Osteoblast (primary cell): ENCODE measurements around the gene TBL1X. TPM values are rescaled to one million over a fixed set of nuclear protein-coding genes. Genes with fewer than 3 reads are reported as not detected.

ENCODE experiments used
- DNase-seq: peaks from one replicate; pipeline ENCODE4 v3.0.0; 2011; ENCODE audit warnings: low spot score, mixed read lengths; ENCODE audit not compliant: insufficient read length; ENCODE audit errors: missing footprints
- H2AFZ ChIP-seq: 2 replicates; pipeline ENCODE4 v1.6.0; 2011; ENCODE audit warnings: mild to moderate bottlenecking, low read length
- H3K27ac ChIP-seq: 2 replicates; pipeline ENCODE4 v1.5.1; 2011; ENCODE audit warnings: mild to moderate bottlenecking, low read depth, low read length, moderate library complexity
- H3K27me3 ChIP-seq: 2 replicates; pipeline ENCODE4 v1.6.0; 2012; ENCODE audit warnings: mild to moderate bottlenecking, control low read depth, inconsistent platforms, low read length, moderate library complexity; ENCODE audit not compliant: insufficient read depth
- H3K36me3 ChIP-seq: 2 replicates; pipeline ENCODE4 v1.5.1; 2011; ENCODE audit warnings: mild to moderate bottlenecking, low read length, control low read depth, moderate library complexity; ENCODE audit not compliant: insufficient read depth
- H3K4me1 ChIP-seq: 2 replicates; pipeline ENCODE4 v1.5.1; 2011; ENCODE audit warnings: mild to moderate bottlenecking, low read length, control low read depth, moderate library complexity; ENCODE audit not compliant: insufficient read depth
- H3K4me2 ChIP-seq: 2 replicates; pipeline ENCODE4 v1.6.0; 2011; ENCODE audit warnings: mild to moderate bottlenecking, low read length; ENCODE audit not compliant: insufficient read depth
- H3K4me3 ChIP-seq: fragments of 200-600 bp; sonication (generic); 3 replicates; pipeline ENCODE4 v1.5.1; 2012; ENCODE audit warnings: mild to moderate bottlenecking, low read length, inconsistent platforms; ENCODE audit not compliant: insufficient read depth
- H3K79me2 ChIP-seq: 2 replicates; pipeline ENCODE4 v1.6.0; 2012; ENCODE audit warnings: mild to moderate bottlenecking, low read length, control low read depth, inconsistent platforms; ENCODE audit not compliant: insufficient read depth
- H3K9me3 ChIP-seq: 2 replicates; pipeline ENCODE4 v1.5.1; 2011; ENCODE audit warnings: low read depth, low read length, control low read depth
- H4K20me1 ChIP-seq: 2 replicates; pipeline ENCODE4 v1.6.0; 2012; ENCODE audit warnings: mild to moderate bottlenecking, low read length, control low read depth; ENCODE audit not compliant: insufficient read depth
- CTCF ChIP-seq: IDR thresholded peaks from 2 replicates; pipeline ENCODE4 v1.5.1; 2011; ENCODE audit warnings: mild to moderate bottlenecking, low read depth, low read length, moderate library complexity; ENCODE audit errors: extremely low read depth
- total RNA-seq: library from RNA; depleted of rRNA; stranded (reverse); fragments of >200 nt; gene quantifications from 2 replicates; pipeline ENCODE4 v1.2.3, GENCODE V29; 2012

TBL1X gene
- total RNA-seq, 1 donor: 15.2 TPM

GRCh38 chrX:9683350-9683749 lies 218.5 kb downstream of the TBL1X start:
- TF ChIP-seq CTCF: no peak
- no peaks in the 10 kb centered on the region for H3K27me3 ChIP-seq
- H2AFZ ChIP-seq: no peak overlapping the region
- H3K4me1 ChIP-seq: no peaks in the 10 kb centered on the region
- H3K36me3 ChIP-seq: no peaks in the 10 kb centered on the region
- H3K4me3 ChIP-seq: no peak overlapping the region
- H3K9me3 ChIP-seq: no peaks in the 10 kb centered on the region
- no peak overlapping the region for H3K4me2 ChIP-seq
- H3K79me2 ChIP-seq: no peaks in the 10 kb centered on the region
- no peak overlapping the region for H3K27ac ChIP-seq
- H4K20me1 ChIP-seq: no peaks in the 10 kb centered on the region
- no peak for DNase-seq

- no peaks in the 10 kb centered on the region for H3K9me3 ChIP-seq
- no peak overlapping the region for H3K27ac ChIP-seq
- peaks cover 7% of the 10 kb centered on the region for H3K36me3 ChIP-seq
- no peaks in the 10 kb centered on the region for H3K79me2 ChIP-seq
- no peak for DNase-seq
- H3K4me2 ChIP-seq: no peak overlapping the region
- H2AFZ ChIP-seq: no peak overlapping the region
- no peaks in the 10 kb centered on the region for H3K4me1 ChIP-seq
- TF ChIP-seq CTCF: no peak
- no peaks in the 10 kb centered on the region for H4K20me1 ChIP-seq
- H3K27me3 ChIP-seq: no peaks in the 10 kb centered on the region
- H3K4me3 ChIP-seq: no peak overlapping the region
Measured at GRCh38 chrX:9687899-9688298, 223.0 kb downstream of the TBL1X start.

- Histone ChIP-seq H3K4me1 (no peaks in the 10 kb centered on the region), H3K27ac (no peak overlapping the region), H3K4me2 (no peak overlapping the region), H3K36me3 (peaks cover 7% of the 10 kb centered on the region), H2AFZ (no peak overlapping the region), H3K9me3 (no peaks in the 10 kb centered on the region), H3K4me3 (no peak overlapping the region), H3K79me2 (no peaks in the 10 kb centered on the region), H4K20me1 (no peaks in the 10 kb centered on the region), H3K27me3 (no peaks in the 10 kb centered on the region)
- DNase-seq: no peak
- no peak for TF ChIP-seq CTCF
Measured at GRCh38 chrX:9688833-9689232, 224.0 kb downstream of the TBL1X start.

- H3K4me2 ChIP-seq: no peak overlapping the region
- no peaks in the 10 kb centered on the region for H3K4me1 ChIP-seq
- H4K20me1 ChIP-seq: no peaks in the 10 kb centered on the region
- no peaks in the 10 kb centered on the region for H3K27me3 ChIP-seq
- H3K4me3 ChIP-seq: no peak overlapping the region
- TF ChIP-seq CTCF: no peak
- H3K36me3 ChIP-seq: peaks cover 7% of the 10 kb centered on the region
- no peak for DNase-seq
- no peak overlapping the region for H3K27ac ChIP-seq
- no peak overlapping the region for H2AFZ ChIP-seq
- H3K79me2 ChIP-seq: no peaks in the 10 kb centered on the region
- H3K9me3 ChIP-seq: no peaks in the 10 kb centered on the region
Measured at GRCh38 chrX:9690046-9690445, 225.2 kb downstream of the TBL1X start.
